Pulmonary artery endothelial cell (primary cell): ENCODE results near the gene P3R3URF. TPM values are rescaled to one million over a fixed set of nuclear protein-coding genes. Genes with fewer than 3 reads are reported as not detected.

Experiments
- DNase-seq: peaks from one replicate; pipeline ENCODE4 v3.0.0-alpha.2; 2011; ENCODE audit warnings: low read depth, low spot score
- total RNA-seq: library from RNA; depleted of rRNA; stranded (reverse); fragments of >200 nt; gene quantifications from 2 replicates; pipeline ENCODE4 v1.2.3, GENCODE V29; 2014

The P3R3URF gene
- total RNA-seq, 1 donor from 2014 or later: not detected

GRCh38 chr1:46194641-46195193, 18.4 kb upstream of the P3R3URF start:
- no peak for DNase-seq

- DNase-seq: no peak
Observed at GRCh38 chr1:46193984-46194570, 17.8 kb upstream of the P3R3URF start.

- DNase-seq: no peak
Observed at GRCh38 chr1:46193285-46193684, 17.0 kb upstream of the P3R3URF start.

- no peak for DNase-seq
Observed at GRCh38 chr1:46192171-46192570, 15.9 kb upstream of the P3R3URF start.

GRCh38 chr1:46191033-46191701, 14.9 kb upstream of the P3R3URF start:
- DNase-seq: no peak

GRCh38 chr1:46190539-46190938, 14.3 kb upstream of the P3R3URF start:
- no peak for DNase-seq

GRCh38 chr1:46188295-46189030, 12.2 kb upstream of the P3R3URF start:
- DNase-seq: no peak

GRCh38 chr1:46187106-46187869, 11.0 kb upstream of the P3R3URF start:
- DNase-seq: no peak

- DNase-seq: no peak
Observed at GRCh38 chr1:46186076-46186475, 9.8 kb upstream of the P3R3URF start.

- DNase-seq: no peak
Observed at GRCh38 chr1:46184920-46185658, 8.8 kb upstream of the P3R3URF start.

GRCh38 chr1:46183926-46184557, 7.8 kb upstream of the P3R3URF start:
- no peak for DNase-seq

- peak; percentile 82 for DNase-seq
Observed at GRCh38 chr1:46183079-46183847, 7.0 kb upstream of the P3R3URF start.

- peak; percentile 32 for DNase-seq
Observed at GRCh38 chr1:46181343-46182260, 5.3 kb upstream of the P3R3URF start.

- no peak for DNase-seq
Observed at GRCh38 chr1:46180082-46180616, 3.9 kb upstream of the P3R3URF start.

GRCh38 chr1:46179138-46180081, 3.1 kb upstream of the P3R3URF start:
- peak; percentile 54 for DNase-seq

- no peak for DNase-seq
Observed at GRCh38 chr1:46175243-46175642, 1.0 kb downstream of the P3R3URF start.
